Chondrocyte (in vitro differentiated cells): ENCODE data around the gene FSD1. TPM values are rescaled to one million over a fixed set of nuclear protein-coding genes. Genes with fewer than 3 reads are reported as not detected.
A peak's percentile ranks its signal among the peaks of the same experiment; 100 is the strongest.

Experiments used
- DNase-seq: peaks from one replicate; pipeline ENCODE4 v3.0.0; 2021; ENCODE audit warnings: mixed read lengths, low spot score
- H3K27ac Mint-ChIP-seq: one replicate; pipeline ENCODE4 v1.8.0; 2021; ENCODE audit warnings: mild to moderate bottlenecking, moderate library complexity, mixed read lengths; ENCODE audit not compliant: unreplicated experiment
- H3K27me3 Mint-ChIP-seq: 2 replicates; pipeline ENCODE4 v1.8.0; 2021; ENCODE audit warnings: low read depth, mixed read lengths
- H3K36me3 Mint-ChIP-seq: 2 replicates; pipeline ENCODE4 v1.8.0; 2021; ENCODE audit warnings: low read depth, mixed read lengths
- H3K4me1 Mint-ChIP-seq: 2 replicates; pipeline ENCODE4 v1.8.0; 2021; ENCODE audit warnings: low read depth, mild to moderate bottlenecking, mixed read lengths
- H3K4me3 Mint-ChIP-seq: one replicate; pipeline ENCODE4 v1.8.0; 2021; ENCODE audit warnings: mild to moderate bottlenecking, moderate library complexity, mixed read lengths; ENCODE audit not compliant: unreplicated experiment
- H3K9me3 Mint-ChIP-seq: 2 replicates; pipeline ENCODE4 v1.8.0; 2021; ENCODE audit warnings: low read depth, mixed read lengths
- CTCF ChIP-seq: fragments of 200-600 bp; sonication (generic); IDR thresholded peaks from 2 replicates; pipeline ENCODE4 v1.5.0; 2021; ENCODE audit warnings: antibody characterized with exemption, mild to moderate bottlenecking, moderate library complexity
- total RNA-seq: library from RNA; stranded (reverse); gene quantifications from 3 replicates; pipeline ENCODE4 v1.2.1, GENCODE V29; 2021

The FSD1 gene
- total RNA-seq, 1 donor from 2014 or later = 11.6 TPM

GRCh38 chr19:4323692-4324091, 19.3 kb downstream of the FSD1 start:
- H3K9me3 Mint-ChIP-seq = no peaks in the 10 kb centered on the region
- H3K27me3 Mint-ChIP-seq = no peaks in the 10 kb centered on the region
- no peak for DNase-seq
- no peak overlapping the region for H3K4me3 Mint-ChIP-seq
- H3K36me3 Mint-ChIP-seq = peaks cover 7% of the 10 kb centered on the region
- peaks cover 17% of the 10 kb centered on the region for H3K4me1 Mint-ChIP-seq
- no peak overlapping the region for H3K27ac Mint-ChIP-seq
- TF ChIP-seq CTCF = no peak

- peaks cover 18% of the 10 kb centered on the region for H3K4me1 Mint-ChIP-seq
- no peak for TF ChIP-seq CTCF
- no peak overlapping the region for H3K4me3 Mint-ChIP-seq
- no peaks in the 10 kb centered on the region for H3K9me3 Mint-ChIP-seq
- H3K36me3 Mint-ChIP-seq = peaks cover 6% of the 10 kb centered on the region
- no peak for DNase-seq
- no peaks in the 10 kb centered on the region for H3K27me3 Mint-ChIP-seq
- no peak overlapping the region for H3K27ac Mint-ChIP-seq
Observed at GRCh38 chr19:4324228-4324627, 19.8 kb downstream of the FSD1 start.

GRCh38 chr19:4326215-4326836, 21.9 kb downstream of the FSD1 start:
- Mint-ChIP-seq H3K27ac (peak overlapping the region; percentile 36), H3K4me1 (peaks cover 18% of the 10 kb centered on the region), H3K9me3 (no peaks in the 10 kb centered on the region), H3K27me3 (no peaks in the 10 kb centered on the region), H3K36me3 (no peaks in the 10 kb centered on the region), H3K4me3 (peak overlapping the region; percentile 19)
- TF ChIP-seq CTCF = no peak
- DNase-seq = no peak

GRCh38 chr19:4326837-4327251, 22.4 kb downstream of the FSD1 start:
- H3K4me1 Mint-ChIP-seq = peaks cover 18% of the 10 kb centered on the region
- peak overlapping the region; percentile 78 for H3K4me3 Mint-ChIP-seq
- TF ChIP-seq CTCF = no peak

GRCh38 chr19:4327252-4327876, 23.0 kb downstream of the FSD1 start:
- Mint-ChIP-seq H3K4me1 (peaks cover 18% of the 10 kb centered on the region), H3K9me3 (no peaks in the 10 kb centered on the region), H3K36me3 (no peaks in the 10 kb centered on the region), H3K4me3 (peak overlapping the region; percentile 78), H3K27me3 (no peaks in the 10 kb centered on the region), H3K27ac (peak overlapping the region; percentile 45)
- DNase-seq = no peak
- no peak for TF ChIP-seq CTCF

More at GRCh38 chr19:4326837-4327251, 22.4 kb downstream of the FSD1 start:
- H3K36me3 Mint-ChIP-seq = no peaks in the 10 kb centered on the region
- H3K27me3 Mint-ChIP-seq = no peaks in the 10 kb centered on the region
- no peaks in the 10 kb centered on the region for H3K9me3 Mint-ChIP-seq
- no peak for DNase-seq
- H3K27ac Mint-ChIP-seq = no peak overlapping the region
